Measurements from ENCODE around the gene CAPN13. TPM values are rescaled to one million over a fixed set of nuclear protein-coding genes. Genes with fewer than 3 reads are reported as not detected.

Gene CAPN13
- total RNA-seq, 1 experiment from 2014 or later: not detected

DNA sequence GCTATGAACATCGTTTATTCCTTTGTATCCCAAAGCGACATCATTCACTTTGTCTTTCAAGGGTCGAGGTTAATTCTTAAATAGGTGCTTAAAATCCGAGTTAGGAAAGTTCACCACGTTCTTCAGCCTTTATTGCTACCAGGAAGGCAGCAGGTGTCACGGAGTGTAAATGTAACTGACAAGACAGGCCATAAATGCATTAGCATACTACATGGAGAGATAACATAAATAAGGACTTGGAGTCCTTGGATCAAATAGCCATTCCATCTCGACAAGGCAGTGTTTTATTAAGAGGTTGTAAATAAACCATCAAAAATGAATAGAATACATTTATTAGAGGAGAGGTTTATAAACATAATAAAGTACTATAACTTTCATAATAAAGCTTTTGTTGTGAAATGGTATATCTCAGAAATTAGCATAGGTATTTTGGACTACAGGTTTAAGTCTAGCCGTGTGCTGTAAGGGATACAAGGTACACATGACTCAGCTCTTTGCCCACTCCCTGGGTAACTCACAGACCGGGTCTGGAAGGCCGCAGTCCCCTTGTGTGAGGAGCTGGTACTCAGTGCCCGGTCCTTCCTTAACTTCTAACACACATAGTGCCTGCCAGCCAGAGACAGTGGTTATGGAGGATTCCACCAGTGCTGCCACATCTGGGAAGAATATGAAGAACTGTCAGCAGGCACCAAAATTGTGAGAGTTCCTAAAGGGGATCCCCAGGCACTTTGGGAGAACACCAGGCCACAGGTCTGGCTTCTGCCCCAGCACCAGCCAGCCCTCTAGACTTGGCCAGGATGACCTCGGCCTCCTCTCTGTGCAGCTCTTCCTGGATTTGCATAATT lies 29.4 kb downstream of the CAPN13 start:
- H3K27me3 ChIP-seq (ENCODE audit: control insufficient read depth, insufficient read depth, low read length): peaks cover 11% of the 10 kb centered on the region
- intact Hi-C loops (cut with micrococcal nuclease; ENCODE audit: unreplicated experiment) (no loop called here), in situ Hi-C loops (cut with HindIII; ENCODE audit: low pct_unique_long_range_greater_than_20kb, low sequenced_read_pairs) (no loop called here)
- no peak overlapping the region for H3K4me3 ChIP-seq (ENCODE audit: low read depth in 2 of 2, low read length in 2 of 2)
- no peaks in the 10 kb centered on the region for H3K9me3 ChIP-seq (ENCODE audit: control insufficient read depth, insufficient read depth, low read depth, low read length)
- no peaks in the 10 kb centered on the region for H3K4me1 ChIP-seq (ENCODE audit: control insufficient read depth, insufficient read depth, low read length)
- H3K36me3 ChIP-seq (ENCODE audit: control insufficient read depth, insufficient read depth, low read length): no peaks in the 10 kb centered on the region
- ChIA-PET CTCF (interaction anchor here (0.8 kb wide), 1 partner anchor 49 kb away, joined by 3 read pairs; no protein-coding TSS in a partner anchor), POLR2A (no interaction called here)
- ATAC-seq (no peak), DNase-seq (ENCODE audit: low read depth, low spot score) (no peak)
- BruUV-seq (replicated peaks): no TSS peak
- TF ChIP-seq SIN3A (IDR thresholded peaks at IDR 0.05; ENCODE audit: borderline replicate concordance, insufficient read depth, low read depth, low read length): no peak
- TF ChIP-seq, protein P1, sequence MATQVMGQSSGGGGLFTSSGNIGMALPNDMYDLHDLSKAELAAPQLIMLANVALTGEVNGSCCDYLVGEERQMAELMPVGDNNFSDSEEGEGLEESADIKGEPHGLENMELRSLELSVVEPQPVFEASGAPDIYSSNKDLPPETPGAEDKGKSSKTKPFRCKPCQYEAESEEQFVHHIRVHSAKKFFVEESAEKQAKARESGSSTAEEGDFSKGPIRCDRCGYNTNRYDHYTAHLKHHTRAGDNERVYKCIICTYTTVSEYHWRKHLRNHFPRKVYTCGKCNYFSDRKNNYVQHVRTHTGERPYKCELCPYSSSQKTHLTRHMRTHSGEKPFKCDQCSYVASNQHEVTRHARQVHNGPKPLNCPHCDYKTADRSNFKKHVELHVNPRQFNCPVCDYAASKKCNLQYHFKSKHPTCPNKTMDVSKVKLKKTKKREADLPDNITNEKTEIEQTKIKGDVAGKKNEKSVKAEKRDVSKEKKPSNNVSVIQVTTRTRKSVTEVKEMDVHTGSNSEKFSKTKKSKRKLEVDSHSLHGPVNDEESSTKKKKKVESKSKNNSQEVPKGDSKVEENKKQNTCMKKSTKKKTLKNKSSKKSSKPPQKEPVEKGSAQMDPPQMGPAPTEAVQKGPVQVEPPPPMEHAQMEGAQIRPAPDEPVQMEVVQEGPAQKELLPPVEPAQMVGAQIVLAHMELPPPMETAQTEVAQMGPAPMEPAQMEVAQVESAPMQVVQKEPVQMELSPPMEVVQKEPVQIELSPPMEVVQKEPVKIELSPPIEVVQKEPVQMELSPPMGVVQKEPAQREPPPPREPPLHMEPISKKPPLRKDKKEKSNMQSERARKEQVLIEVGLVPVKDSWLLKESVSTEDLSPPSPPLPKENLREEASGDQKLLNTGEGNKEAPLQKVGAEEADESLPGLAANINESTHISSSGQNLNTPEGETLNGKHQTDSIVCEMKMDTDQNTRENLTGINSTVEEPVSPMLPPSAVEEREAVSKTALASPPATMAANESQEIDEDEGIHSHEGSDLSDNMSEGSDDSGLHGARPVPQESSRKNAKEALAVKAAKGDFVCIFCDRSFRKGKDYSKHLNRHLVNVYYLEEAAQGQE (IDR thresholded peaks at IDR 0.05; ENCODE audit: insufficient read depth in 1 of 2, low read depth in 2 of 2, low read length in 1 of 2): no peak
- TF ChIP-seq POLR2AphosphoS5 (IDR thresholded peaks at IDR 0.05; ENCODE audit: low read depth, low read length): no peak
- TF ChIP-seq TCF7L2 (IDR thresholded peaks at IDR 0.05; ENCODE audit: low read depth, low read length): no peak
- TF ChIP-seq, protein P2, sequence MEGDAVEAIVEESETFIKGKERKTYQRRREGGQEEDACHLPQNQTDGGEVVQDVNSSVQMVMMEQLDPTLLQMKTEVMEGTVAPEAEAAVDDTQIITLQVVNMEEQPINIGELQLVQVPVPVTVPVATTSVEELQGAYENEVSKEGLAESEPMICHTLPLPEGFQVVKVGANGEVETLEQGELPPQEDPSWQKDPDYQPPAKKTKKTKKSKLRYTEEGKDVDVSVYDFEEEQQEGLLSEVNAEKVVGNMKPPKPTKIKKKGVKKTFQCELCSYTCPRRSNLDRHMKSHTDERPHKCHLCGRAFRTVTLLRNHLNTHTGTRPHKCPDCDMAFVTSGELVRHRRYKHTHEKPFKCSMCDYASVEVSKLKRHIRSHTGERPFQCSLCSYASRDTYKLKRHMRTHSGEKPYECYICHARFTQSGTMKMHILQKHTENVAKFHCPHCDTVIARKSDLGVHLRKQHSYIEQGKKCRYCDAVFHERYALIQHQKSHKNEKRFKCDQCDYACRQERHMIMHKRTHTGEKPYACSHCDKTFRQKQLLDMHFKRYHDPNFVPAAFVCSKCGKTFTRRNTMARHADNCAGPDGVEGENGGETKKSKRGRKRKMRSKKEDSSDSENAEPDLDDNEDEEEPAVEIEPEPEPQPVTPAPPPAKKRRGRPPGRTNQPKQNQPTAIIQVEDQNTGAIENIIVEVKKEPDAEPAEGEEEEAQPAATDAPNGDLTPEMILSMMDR (IDR thresholded peaks at IDR 0.05): no peak
- no peak overlapping the region for H3K27ac ChIP-seq (ENCODE audit: low read length)

DNA sequence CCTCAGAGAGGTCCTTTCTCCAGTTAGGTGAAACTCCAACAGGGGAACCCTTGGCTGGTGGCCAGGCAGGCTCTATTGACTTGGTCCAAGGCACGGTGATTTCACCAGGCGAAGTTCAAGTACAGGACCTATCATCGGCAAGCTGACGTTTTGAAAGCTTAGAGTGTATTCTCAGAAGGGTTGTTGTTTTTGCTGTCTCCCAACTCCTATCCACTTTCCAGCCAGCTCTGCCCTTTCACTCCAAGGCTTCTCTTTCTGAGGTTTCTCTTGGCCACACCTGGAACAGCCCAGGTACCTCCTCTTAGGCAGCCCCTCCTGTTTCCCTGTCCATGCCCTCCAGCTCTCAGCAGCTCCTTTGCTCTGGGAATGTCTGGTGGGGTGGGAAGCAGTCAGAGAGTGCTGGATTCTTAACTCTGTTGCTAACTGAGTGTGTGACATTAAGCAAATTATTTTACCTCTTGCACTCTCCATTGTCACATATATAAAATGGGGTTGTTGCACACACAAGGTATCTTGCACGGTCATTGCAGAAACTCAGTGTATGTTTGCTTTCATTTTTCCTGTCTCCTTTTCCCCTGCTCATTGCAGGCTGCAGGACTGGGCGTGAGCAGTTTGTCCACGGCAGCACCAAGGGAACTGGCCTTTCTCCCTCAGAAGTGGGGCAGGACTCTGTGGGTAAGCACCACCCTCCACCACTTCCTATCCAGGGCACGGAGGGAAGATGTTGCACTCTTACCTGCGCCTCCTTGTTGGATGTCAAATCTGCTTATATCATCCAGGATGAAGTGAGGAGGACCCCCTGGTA lies 30.2 kb downstream of the CAPN13 start:
- Histone ChIP-seq H3K27ac (ENCODE audit: low read length) (no peak overlapping the region), H3K4me1 (ENCODE audit: control insufficient read depth, insufficient read depth, low read length) (no peaks in the 10 kb centered on the region), H3K9me3 (ENCODE audit: control insufficient read depth, insufficient read depth, low read depth, low read length) (no peaks in the 10 kb centered on the region), H3K4me3 (ENCODE audit: low read depth in 2 of 2, low read length in 2 of 2) (no peak overlapping the region), H3K27me3 (ENCODE audit: control insufficient read depth, insufficient read depth, low read length) (peaks cover 11% of the 10 kb centered on the region), H3K36me3 (ENCODE audit: control insufficient read depth, insufficient read depth, low read length) (no peaks in the 10 kb centered on the region)
- no peak for DNase-seq (ENCODE audit: low read depth, low spot score)
- no peak for TF ChIP-seq POLR2AphosphoS5 (IDR thresholded peaks at IDR 0.05; ENCODE audit: low read depth, low read length)
- BruUV-seq (replicated peaks): no TSS peak
- no peak for ATAC-seq
- ChIA-PET POLR2A (no interaction called here), CTCF (no interaction called here)
- in situ Hi-C loops (cut with HindIII; ENCODE audit: low pct_unique_long_range_greater_than_20kb, low sequenced_read_pairs) (no loop called here), intact Hi-C loops (cut with micrococcal nuclease; ENCODE audit: unreplicated experiment) (no loop called here)
